Measurements from ENCODE around the gene ZNF512B.
A peak's percentile ranks its signal among the peaks of the same experiment; 100 is the strongest.

Gene ZNF512B, protein sequence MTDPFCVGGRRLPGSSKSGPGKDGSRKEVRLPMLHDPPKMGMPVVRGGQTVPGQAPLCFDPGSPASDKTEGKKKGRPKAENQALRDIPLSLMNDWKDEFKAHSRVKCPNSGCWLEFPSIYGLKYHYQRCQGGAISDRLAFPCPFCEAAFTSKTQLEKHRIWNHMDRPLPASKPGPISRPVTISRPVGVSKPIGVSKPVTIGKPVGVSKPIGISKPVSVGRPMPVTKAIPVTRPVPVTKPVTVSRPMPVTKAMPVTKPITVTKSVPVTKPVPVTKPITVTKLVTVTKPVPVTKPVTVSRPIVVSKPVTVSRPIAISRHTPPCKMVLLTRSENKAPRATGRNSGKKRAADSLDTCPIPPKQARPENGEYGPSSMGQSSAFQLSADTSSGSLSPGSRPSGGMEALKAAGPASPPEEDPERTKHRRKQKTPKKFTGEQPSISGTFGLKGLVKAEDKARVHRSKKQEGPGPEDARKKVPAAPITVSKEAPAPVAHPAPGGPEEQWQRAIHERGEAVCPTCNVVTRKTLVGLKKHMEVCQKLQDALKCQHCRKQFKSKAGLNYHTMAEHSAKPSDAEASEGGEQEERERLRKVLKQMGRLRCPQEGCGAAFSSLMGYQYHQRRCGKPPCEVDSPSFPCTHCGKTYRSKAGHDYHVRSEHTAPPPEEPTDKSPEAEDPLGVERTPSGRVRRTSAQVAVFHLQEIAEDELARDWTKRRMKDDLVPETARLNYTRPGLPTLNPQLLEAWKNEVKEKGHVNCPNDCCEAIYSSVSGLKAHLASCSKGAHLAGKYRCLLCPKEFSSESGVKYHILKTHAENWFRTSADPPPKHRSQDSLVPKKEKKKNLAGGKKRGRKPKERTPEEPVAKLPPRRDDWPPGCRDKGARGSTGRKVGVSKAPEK

DNA sequence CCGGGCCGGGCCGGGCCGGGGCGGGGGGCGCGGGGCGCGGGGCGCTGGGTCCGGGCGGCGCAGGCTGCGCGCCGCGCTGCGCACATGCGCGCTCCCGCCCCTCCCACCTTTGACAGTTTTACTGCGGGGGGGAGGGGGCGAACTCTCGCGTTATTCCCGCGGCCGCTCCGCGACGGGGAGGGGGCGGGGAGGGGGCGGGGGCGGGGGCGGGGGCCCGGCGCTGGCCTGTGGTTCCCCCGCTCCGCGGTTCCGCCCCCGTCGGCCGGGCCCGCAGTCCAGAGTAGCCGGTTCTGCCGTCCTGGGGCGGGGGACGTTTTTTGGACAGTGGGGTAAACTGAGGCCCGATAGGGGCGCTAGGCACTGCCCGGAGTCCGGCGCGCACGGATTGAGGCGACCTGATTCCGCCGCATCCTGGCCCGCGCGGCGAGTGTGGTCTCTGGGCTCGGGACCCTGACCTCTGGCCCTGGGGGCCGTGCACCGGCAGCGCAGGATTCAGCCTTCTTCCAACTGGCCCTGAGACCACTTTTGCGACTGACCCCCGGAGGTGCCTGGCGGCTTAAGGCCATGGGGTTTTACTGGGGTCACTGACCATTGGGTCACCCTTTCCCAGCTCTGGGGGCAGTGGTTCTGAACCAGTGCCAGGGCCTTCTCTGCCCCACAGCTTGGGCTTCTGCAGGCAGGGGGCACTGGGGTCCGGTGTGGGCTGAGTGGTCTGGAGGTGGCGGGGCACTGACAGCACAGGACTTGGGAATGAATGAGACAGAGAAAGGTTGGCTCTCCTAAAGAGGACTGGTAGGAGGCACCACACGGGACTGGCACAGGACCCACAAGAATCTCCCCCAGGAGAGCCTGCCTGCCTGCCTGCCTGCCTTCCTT is at the start of gene ZNF512B:
ZNF512B (minus strand) TSS at position 93 of the 876 bp plus-strand sequence. CDS start 1,980 bp downstream, outside the sequence.
- DNase-seq (ENCODE audit: low spot score), result peak; percentile 61

DNA sequence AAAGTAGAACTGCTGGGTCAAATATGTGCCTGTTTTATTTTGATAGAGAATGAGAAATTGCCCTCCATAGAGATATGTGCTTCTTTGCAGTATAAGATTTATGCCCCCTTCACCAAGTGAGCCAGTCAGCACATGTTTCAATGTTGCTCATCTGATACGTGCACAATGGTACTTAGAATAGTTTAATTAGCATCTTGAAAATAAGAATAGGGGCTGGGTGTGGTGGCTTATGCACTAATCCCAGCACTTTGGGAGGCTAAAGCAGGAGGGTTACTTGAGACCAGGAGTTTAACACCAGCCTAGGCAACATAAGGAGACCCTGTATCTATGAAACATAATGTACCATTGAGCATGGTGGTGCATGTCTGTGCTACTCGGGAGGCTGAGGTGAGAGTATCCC is 45.9 kb upstream of the ZNF512B start:
- no peak for DNase-seq (ENCODE audit: low spot score)

DNA sequence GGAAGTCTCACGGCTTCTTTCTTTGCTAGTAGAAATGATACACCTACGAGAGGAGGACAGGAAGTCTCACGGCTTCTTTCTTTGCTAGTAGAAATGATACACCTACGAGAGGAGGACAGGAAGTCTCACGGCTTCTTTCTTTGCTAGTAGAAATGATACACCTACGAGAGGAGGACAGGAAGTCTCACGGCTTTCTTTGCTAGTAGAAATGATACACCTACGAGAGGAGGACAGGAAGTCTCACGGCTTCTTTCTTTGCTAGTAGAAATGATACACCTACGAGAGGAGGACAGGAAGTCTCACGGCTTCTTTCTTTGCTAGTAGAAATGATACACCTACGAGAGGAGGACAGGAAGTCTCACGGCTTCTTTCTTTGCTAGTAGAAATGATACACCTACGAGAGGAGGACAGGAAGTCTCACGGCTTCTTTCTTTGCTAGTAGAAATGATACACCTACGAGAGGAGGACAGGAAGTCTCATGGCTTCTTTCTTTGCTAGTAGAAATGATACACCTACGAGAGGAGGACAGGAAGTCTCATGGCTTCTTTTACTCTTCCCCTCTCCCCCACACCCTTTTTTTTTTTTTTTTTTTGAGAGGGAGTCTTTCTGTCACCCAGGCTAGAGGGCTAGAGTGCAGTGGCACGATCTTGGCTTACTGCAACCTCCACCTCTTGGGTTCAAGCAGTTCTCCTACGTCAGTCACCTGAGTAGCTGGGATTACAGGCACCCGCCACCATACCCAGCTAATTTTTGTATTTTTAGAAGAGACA is 42.8 kb upstream of the ZNF512B start:
- DNase-seq (ENCODE audit: low spot score), result peak; percentile 29

DNA sequence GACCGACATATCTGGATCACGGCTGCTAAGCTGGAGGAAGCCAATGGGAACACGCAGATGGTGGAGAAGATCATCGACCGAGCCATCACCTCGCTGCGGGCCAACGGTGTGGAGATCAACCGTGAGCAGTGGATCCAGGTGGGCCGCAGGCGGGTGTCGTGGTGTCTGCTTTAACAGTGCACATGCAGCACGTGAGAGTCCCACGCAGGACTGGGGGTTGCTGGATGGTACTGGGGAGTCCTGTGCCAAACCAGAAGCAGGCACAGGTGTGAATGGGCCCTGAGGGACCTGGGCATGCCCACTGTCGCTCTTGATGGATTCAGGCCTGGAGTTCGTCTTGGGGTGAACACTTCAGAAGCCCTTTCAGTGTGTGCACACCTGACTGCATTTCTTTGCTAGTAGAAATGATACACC is 41.6 kb upstream of the ZNF512B start:
- no peak for DNase-seq (ENCODE audit: low spot score)

- DNase-seq (ENCODE audit: low spot score), result no peak
Measured at GRCh38 chr20:64010711-64011237, 41.0 kb upstream of the ZNF512B start.

- no peak for DNase-seq (ENCODE audit: low spot score)
Measured at GRCh38 chr20:64009811-64010387, 40.2 kb upstream of the ZNF512B start.

GRCh38 chr20:64006902-64007301 is 37.2 kb upstream of the ZNF512B start:
- no peak for DNase-seq (ENCODE audit: low spot score)

DNA sequence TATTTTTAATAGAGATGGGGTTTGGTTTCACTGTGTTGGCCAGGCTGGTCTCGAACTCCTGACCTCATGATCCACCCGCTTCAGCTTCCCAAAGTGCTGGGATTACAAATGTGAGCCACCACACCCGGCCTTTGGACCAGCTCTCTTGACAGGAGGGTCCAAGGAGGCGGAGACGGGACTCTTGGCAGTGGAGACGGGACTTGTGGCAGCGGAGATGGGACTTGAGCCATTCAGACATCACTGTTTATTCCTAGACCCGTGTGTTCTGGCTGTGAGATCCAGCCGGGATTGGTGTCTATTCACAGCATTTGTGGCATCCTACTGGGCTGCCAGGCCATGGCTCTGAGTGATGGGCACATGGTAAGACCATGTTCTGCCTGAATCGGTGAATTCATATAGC is 36.8 kb upstream of the ZNF512B start:
- no peak for DNase-seq (ENCODE audit: low spot score)

DNA sequence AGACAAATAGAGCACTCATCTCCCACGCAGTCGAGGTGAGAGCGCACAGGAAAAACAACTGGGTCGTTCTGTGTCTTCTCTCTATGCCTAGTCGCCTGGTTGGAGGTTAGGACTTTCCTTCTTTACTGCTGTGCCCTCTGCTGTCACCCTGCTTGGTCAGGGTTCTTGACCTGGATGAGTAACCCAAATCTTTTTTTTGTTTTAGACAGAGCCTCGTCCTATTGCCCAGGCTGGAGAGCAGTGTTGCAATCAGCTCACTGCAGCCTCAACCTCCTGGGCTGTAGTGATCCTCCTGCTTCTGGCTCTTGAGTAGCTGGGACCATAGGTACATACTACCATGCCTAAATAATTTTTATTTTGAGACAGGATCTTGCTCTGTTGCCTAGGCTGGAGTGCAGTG is 35.7 kb upstream of the ZNF512B start:
- DNase-seq (ENCODE audit: low spot score), result no peak

GRCh38 chr20:64003960-64004725 is 34.4 kb upstream of the ZNF512B start:
- no peak for DNase-seq (ENCODE audit: low spot score)

DNA sequence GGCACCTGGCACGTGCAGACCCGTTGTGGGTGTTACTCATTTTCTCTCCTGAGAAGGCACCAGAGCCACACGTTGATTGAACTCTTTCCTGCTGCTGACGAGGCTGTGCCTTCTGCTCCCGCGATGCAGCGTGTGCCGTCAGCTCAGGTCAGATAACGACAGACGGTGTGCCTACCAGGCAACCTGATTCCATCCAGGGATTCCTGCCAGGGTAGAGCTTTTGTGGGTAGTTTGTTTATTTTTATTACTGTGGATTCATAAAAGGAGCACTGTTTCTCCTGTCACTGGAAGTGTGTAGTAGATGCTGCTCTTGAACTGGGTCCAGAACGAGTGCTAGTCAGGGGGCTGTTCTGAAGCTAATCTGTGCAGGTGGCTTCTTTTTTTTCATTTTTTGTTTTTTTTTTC is 31.9 kb upstream of the ZNF512B start:
- DNase-seq (ENCODE audit: low spot score), result no peak

GRCh38 chr20:64000906-64001305 is 31.2 kb upstream of the ZNF512B start:
- no peak for DNase-seq (ENCODE audit: low spot score)

DNA sequence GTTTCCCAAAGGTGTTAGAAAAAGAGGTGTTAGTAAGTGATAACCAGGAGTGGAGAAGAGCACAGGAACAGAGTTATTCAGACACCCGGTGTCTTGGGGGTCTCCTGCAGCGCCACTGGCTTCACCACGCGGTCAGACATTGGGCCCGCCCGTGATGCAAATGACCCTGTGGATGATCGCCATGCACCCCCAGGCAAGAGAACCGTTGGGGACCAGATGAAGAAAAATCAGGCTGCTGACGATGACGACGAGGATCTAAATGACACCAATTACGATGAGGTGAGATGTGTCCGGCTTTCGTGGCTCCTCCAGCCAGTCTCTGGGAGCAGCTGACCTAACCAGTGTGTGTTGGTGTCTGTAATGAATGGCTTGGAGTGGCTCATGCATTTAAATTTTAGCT is 13.2 kb upstream of the ZNF512B start:
- no peak for DNase-seq (ENCODE audit: low spot score)

DNA sequence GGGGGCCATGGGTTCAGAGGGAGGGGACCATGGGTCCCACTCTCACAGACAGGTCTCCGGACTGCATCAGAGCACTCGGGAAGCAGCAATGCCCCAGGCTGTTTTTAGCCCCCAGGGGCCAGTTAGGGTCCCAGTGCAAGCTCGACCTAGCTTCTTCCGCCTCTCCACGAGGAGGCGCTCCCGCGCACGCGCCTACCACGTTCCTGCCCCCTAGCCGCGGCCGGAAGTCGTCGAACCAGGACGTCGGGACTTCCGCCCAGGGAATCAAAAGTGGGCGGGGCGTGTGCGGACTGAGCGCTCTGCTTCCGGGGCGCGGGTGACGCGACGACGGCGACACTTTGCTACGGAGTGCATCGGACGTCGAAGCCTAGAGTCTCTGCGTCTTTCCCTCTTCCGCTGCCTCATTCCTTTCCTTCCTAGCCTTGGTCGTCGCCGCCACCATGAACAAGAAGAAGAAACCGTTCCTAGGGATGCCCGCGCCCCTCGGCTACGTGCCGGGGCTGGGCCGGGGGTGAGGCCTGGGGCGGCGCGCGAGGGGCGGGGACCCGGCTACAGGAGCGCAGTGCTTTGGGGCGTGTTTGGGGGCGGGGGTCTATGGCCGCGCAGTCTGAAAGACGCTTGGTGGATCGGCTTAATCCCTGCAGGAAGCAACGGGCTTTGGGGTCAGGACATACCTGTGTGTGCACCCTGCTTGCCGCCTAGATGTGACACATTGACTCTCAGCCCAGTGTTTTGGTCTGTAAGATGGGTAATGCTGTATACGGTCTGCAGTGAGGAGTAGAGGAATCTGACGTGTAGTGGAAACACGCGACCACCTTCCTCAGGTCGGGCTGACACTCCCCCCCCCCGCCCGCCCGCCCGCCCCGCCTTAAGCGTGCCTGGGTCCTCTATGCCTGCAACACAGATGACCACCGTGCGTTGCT is 11.3 kb upstream of the ZNF512B start, which contains the start of gene PRPF6:
PRPF6 (plus strand) TSS at position 327 of the 923 bp plus-strand sequence; CDS start at position 441, 114 bp downstream.
- peak; percentile 94 for DNase-seq (ENCODE audit: low spot score)

DNA sequence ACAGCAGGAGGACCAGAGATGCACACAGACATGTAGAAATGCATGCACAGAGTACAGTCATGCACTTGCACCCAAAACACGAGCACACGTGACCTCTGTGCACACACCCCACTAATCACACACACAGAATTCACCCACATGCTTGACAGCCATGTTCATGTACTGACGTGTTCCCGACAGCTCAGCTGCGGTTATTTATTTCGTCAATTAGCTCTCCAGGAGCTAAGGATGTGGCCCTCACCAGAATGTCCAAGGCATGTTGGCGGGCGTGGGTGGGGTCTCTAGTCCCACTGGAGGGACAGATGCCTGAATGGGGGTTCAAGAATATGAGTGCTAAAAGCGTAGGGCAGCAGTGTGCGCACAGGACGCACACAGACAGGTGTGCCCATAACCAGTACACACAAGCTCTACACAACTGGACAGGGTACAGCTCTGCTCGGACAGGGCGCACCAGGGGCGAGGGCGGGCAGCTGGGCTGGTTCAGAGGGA is 10.6 kb upstream of the ZNF512B start:
- DNase-seq (ENCODE audit: low spot score), result peak; percentile 37

DNA sequence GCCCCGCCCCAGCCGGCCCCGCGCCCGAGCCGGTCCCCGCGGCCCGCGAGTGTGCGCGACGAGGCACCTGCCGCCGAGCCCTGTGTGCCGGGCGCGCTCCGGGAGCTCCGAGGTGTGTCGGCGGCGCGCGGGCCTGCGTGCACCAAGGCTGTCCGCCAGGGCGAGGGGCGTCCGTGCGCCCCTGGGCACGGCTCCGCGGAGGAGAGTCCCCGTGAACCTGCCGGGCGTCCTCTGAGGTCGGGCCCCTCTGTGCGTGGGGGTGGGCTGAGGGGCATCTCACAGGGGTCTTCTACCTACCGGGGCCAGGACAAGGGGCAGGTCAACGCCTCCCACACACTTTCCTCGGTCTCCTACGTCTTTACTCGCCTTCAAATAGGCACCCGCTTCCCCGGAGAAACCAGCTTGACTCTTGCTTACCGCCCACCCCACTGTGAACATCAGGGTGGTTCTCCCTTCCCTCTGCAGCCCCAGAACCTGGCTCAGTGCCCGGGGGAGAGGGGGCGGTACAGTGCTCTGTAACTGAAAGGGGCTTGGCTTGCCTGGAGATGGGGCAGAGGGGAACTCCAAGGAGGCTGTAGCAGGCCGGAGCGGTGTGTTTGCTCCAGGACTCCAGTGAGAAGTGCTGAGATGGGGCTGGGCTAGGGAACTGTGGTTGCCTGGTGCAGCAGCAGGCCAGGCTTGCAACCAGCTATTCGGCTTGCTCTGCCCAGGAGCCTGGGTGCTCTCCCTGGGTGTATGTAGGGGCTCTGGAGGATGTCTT is 10.0 kb upstream of the ZNF512B start, which contains the start of gene SAMD10:
SAMD10 (minus strand) TSS at position 86 of the 760 bp plus-strand sequence. CDS start 175 bp downstream, outside the sequence.
- DNase-seq (ENCODE audit: low spot score), result peak; percentile 56

DNA sequence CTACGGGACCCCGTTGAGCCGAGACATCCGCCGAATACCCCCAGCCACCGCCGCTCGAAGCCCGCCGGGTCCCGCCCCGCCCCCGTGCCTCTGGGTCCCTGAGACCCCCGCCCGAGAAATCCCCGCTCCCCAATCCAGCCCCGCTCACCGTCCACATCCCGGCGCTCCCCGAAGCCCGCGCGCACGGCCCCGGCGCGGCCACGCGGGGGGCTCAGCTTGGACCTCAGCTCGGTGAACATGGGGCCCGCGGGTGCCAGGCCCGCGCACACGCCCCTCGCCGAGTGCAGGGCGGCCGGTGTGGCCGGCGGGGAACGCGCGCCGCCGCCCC is 9.5 kb upstream of the ZNF512B start:
- no peak for DNase-seq (ENCODE audit: low spot score)
